HepG2 (cell line): ENCODE data around the gene TLCD3A. TPM values are rescaled to one million over a fixed set of nuclear protein-coding genes. Genes with fewer than 3 reads are reported as not detected.

Source experiments
- ATAC-seq: fragments of 200-7000 bp; cut with Tn5 transposase; 3 replicates; pipeline ENCODE4 v1.9.1; 2020; ENCODE audit warnings: mild to moderate bottlenecking, moderate library complexity
- BruUV-seq: library from RNA; stranded (reverse); fragments of 400-500 nt; replicated peaks from 2 replicates; lab custom pipeline; 2021; lab: Mats Ljungman, UMichigan
- CTCF ChIA-PET: fragments of 300-600 bp; formaldehyde crosslinking; extraction: SDS; loops from one replicate; lab custom pipeline; 2021; ENCODE audit warnings: low total read pairs, inconsistent platforms, low intra/inter-chr PET ratio; lab: Yijun Ruan, JAX
- POLR2A ChIA-PET: fragments of 350-600 bp; sonication (Branson Sonifier 250); formaldehyde crosslinking; loops from one replicate; lab custom pipeline; 2020; ENCODE audit warnings: antibody characterized with exemption, inconsistent platforms; lab: Yijun Ruan, JAX
- DNase-seq: peaks from one replicate; pipeline ENCODE4 v3.0.0-alpha.2; 2015; ENCODE audit warnings: low spot score
- FAIRE-seq: peaks from 3 replicates; lab custom pipeline; 2011; peaks lifted over from hg19 to GRCh38; lab: Jason Lieb, UNC
- H2AFZ ChIP-seq: one replicate; pipeline ENCODE4 v1.6.1; 2011; ENCODE audit warnings: low read length, inconsistent platforms
- H3K27ac ChIP-seq: fragments of 300-600 bp; 3 replicates; pipeline ENCODE4 v1.8.0; 2011; ENCODE audit warnings: mixed run types, mild to moderate bottlenecking, mixed read lengths, low read length, inconsistent platforms; ENCODE audit not compliant: insufficient read depth; ENCODE audit errors: extremely low read length
- H3K27me3 ChIP-seq, 2 experiments: fragments of 200-600 bp in 1 of 2; 2 replicates in 1 of 2; 3 replicates in 1 of 2; pipeline versions ENCODE4 v1.6.0 to v1.8.0; 2011; ENCODE audit warnings: low read length in 2 of 2, mild to moderate bottlenecking in 2 of 2, moderate library complexity in 2 of 2, inconsistent platforms in 1 of 2; ENCODE audit not compliant: insufficient read depth in 2 of 2, control insufficient read depth in 1 of 2
- H3K36me3 ChIP-seq, 2 experiments: fragments of 200-600 bp in 1 of 2; replicated peaks in 1 of 2; 2 replicates in 1 of 2; 3 replicates in 1 of 2; pipeline versions ENCODE4 v1.5.1 to v1.8.0; 2011; ENCODE audit warnings: low read length in 2 of 2, inconsistent platforms in 1 of 2; ENCODE audit not compliant: insufficient read depth in 2 of 2, control insufficient read depth in 1 of 2
- H3K4me1 ChIP-seq: 2 replicates; pipeline ENCODE4 v1.5.1; 2012; ENCODE audit warnings: low read length, inconsistent platforms; ENCODE audit not compliant: insufficient read depth
- H3K4me2 ChIP-seq: 2 replicates; pipeline ENCODE4 v1.6.0; 2011; ENCODE audit warnings: low read depth, low read length, inconsistent platforms
- H3K4me3 ChIP-seq, 3 experiments: fragments of 200-600 bp in 1 of 3; sonication (generic), shearing (Covaris generic) in 1 of 3; replicated peaks in 1 of 3; 2 replicates each; pipeline ENCODE4 v1.5.1; 2011 to 2016; ENCODE audit warnings: low read length in 3 of 3, inconsistent platforms in 2 of 3, low read depth in 2 of 3, mild to moderate bottlenecking in 2 of 3, control low read depth in 1 of 3, mixed read lengths in 1 of 3; ENCODE audit not compliant: insufficient read depth in 1 of 3
- H3K79me2 ChIP-seq: one replicate; pipeline ENCODE4 v1.6.1; 2011; ENCODE audit warnings: low read length, inconsistent platforms; ENCODE audit not compliant: insufficient read depth
- H3K9ac ChIP-seq: 2 replicates; pipeline ENCODE4 v1.6.0; 2011; ENCODE audit warnings: mild to moderate bottlenecking, low read depth, low read length, inconsistent platforms; ENCODE audit not compliant: insufficient read depth
- H3K9me3 ChIP-seq: 2 replicates; pipeline ENCODE4 v1.5.1; 2012; ENCODE audit warnings: mild to moderate bottlenecking, low read length
- H4K20me1 ChIP-seq: 2 replicates; pipeline ENCODE4 v1.6.0; 2011; ENCODE audit warnings: inconsistent platforms, mild to moderate bottlenecking, low read length, moderate library complexity; ENCODE audit not compliant: insufficient read depth
- ARNTL ChIP-seq: sonication (generic); formaldehyde crosslinking; IDR thresholded peaks from 2 replicates; pipeline ENCODE4 v1.4.0; 2020; ENCODE audit warnings: mild to moderate bottlenecking, missing genetic modification reagents
- ELF3 ChIP-seq: IDR thresholded peaks from 2 replicates; pipeline ENCODE4 v1.6.1; 2016; ENCODE audit warnings: missing genetic modification reagents, missing compliant biosample characterization
- GABPB1 ChIP-seq: IDR thresholded peaks from 2 replicates; pipeline ENCODE4 v1.6.1; 2016; ENCODE audit warnings: mild to moderate bottlenecking, missing genetic modification reagents, moderate library complexity, missing compliant biosample characterization
- HNRNPUL1 ChIP-seq: fragments of 200-400 bp; formaldehyde crosslinking; IDR thresholded peaks from 2 replicates; pipeline ENCODE4 v1.6.1; 2017; ENCODE audit warnings: low read depth, mild to moderate bottlenecking, low read length, moderate library complexity
- KDM5A ChIP-seq: fragments of 200-600 bp; sonication (generic); IDR thresholded peaks from 2 replicates; pipeline ENCODE4 v1.7.0; 2018; ENCODE audit warnings: antibody characterized with exemption, mild to moderate bottlenecking, low read length, borderline replicate concordance
- KMT2A ChIP-seq: sonication (generic); formaldehyde crosslinking; IDR thresholded peaks from 2 replicates; pipeline ENCODE4 v1.4.0; 2020; ENCODE audit warnings: missing genetic modification reagents
- MIXL1 ChIP-seq: IDR thresholded peaks from 2 replicates; pipeline ENCODE4 v1.6.1; 2016
- NRL ChIP-seq: sonication (generic); formaldehyde crosslinking; IDR thresholded peaks from 2 replicates; pipeline ENCODE4 v1.5.0; 2020; ENCODE audit warnings: missing genetic modification reagents, mild to moderate bottlenecking, moderate library complexity, borderline replicate concordance
- ZFYVE20 ChIP-seq: sonication (generic); formaldehyde crosslinking; IDR thresholded peaks from 2 replicates; pipeline ENCODE4 v1.8.0; 2023; ENCODE audit warnings: low read depth, mild to moderate bottlenecking, moderate library complexity, missing genetic modification reagents, borderline replicate concordance
- ZKSCAN8 ChIP-seq: IDR thresholded peaks from 2 replicates; pipeline ENCODE4 v1.6.1; 2016; ENCODE audit warnings: borderline replicate concordance, missing genetic modification reagents, missing compliant biosample characterization
- ZNF317 ChIP-seq: sonication (generic); formaldehyde crosslinking; IDR thresholded peaks from 2 replicates; pipeline ENCODE4 v1.5.0; 2020; ENCODE audit warnings: mild to moderate bottlenecking, missing genetic modification reagents
- ZNF33B ChIP-seq: sonication (generic); formaldehyde crosslinking; IDR thresholded peaks from 2 replicates; pipeline ENCODE4 v1.5.1; 2020; ENCODE audit warnings: mild to moderate bottlenecking, missing genetic modification reagents
- ZNF451 ChIP-seq: sonication (generic); formaldehyde crosslinking; IDR thresholded peaks from 2 replicates; pipeline ENCODE4 v1.5.0; 2020; ENCODE audit warnings: mild to moderate bottlenecking, missing genetic modification reagents
- ZNF749 ChIP-seq: sonication (generic); formaldehyde crosslinking; IDR thresholded peaks from 2 replicates; pipeline ENCODE4 v1.8.0; 2022; ENCODE audit warnings: mild to moderate bottlenecking, missing genetic modification reagents, moderate library complexity, borderline replicate concordance
- ZSCAN12 ChIP-seq: sonication (generic); formaldehyde crosslinking; IDR thresholded peaks from 2 replicates; pipeline ENCODE4 v1.9.0; 2021; ENCODE audit warnings: mild to moderate bottlenecking, missing genetic modification reagents
- WGBS: methylation state at CpG from one replicate; pipeline ENCODE4 v1.1.6; 2017; ENCODE audit warnings: low lambda C conversion rate; 5-methylcytosine and 5-hydroxymethylcytosine counted together
- in situ Hi-C: cut with HindIII; loops from 2 replicates; pipeline ENCODE4 v1.10.0; 2017; ENCODE audit warnings: low pct_unique_long_range_greater_than_20kb; ENCODE audit not compliant: extremely low pct_ligation_motif_present
- intact Hi-C: fragments of 100-400 bp; cut with micrococcal nuclease; formaldehyde crosslinking; loops from one replicate; pipeline ENCODE4 v1.10.0; 2022; ENCODE audit not compliant: unreplicated experiment
- polyA plus RNA-seq, 8 experiments: library from polyadenylated mRNA; depleted of rRNA in 3 of 8; stranded (reverse) in 7 of 8; unstranded in 1 of 8; fragments of >200 nt; fragmentation: Illumina TruSeq in 4 of 8; extraction: Trizol in 4 of 8; gene quantifications; 2 replicates each; pipeline versions ENCODE4 v1.2.1 to v1.2.3, GENCODE V29; 2011 to 2016; ENCODE audit warnings: low read depth in 4 of 8, missing spikeins in 1 of 8, mixed read lengths in 1 of 8; ENCODE audit not compliant: insufficient read depth in 1 of 8
- total RNA-seq, 5 experiments: library from RNA; depleted of rRNA; stranded (reverse); fragments of >200 nt; fragmentation: Illumina TruSeq; extraction: Trizol; gene quantifications; 2 replicates each; pipeline ENCODE4 v1.2.3, GENCODE V29; 2016; ENCODE audit warnings: low read depth in 1 of 5
- TF ChIP-seq, protein P1 (sequence below): sonication (generic); formaldehyde crosslinking; IDR thresholded peaks from 2 replicates; pipeline ENCODE4 v1.8.0; 2022; ENCODE audit warnings: mild to moderate bottlenecking, missing genetic modification reagents; ENCODE audit not compliant: insufficient replicate concordance
- TF ChIP-seq, protein P2 (sequence below): sonication (generic); formaldehyde crosslinking; IDR thresholded peaks from 2 replicates; pipeline ENCODE4 v1.4.0; 2020; ENCODE audit warnings: missing genetic modification reagents

The TLCD3A gene
- total and polyA plus RNA-seq, 2 of the 13 experiments (the other 11 are each of a cell fraction or from before 2014, with no cell fraction given), result 25.2 to 46.6 TPM

DNA sequence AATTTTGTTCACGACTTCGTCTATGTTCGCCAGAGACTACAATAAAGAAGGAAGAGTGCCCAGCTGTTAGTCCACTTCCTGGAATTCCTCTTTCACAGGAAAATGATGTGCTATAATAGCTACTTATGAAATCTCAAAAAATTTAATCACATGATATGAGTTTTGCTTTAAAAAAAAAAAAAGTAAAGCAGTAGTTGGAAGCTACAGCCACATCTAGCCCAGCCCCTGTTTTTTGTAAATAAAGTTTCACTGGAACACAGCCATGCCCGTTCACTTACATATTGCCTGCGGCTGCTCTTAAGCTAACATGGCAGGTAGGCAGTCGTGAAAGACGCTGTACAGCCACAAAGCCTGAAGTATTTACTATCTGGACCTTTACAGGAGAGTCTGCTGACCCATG, 33.1 kb upstream of the TLCD3A start:
- FAIRE-seq, result no peak
- Histone ChIP-seq H3K4me1 (no peaks in the 10 kb centered on the region), H3K9me3 (no peaks in the 10 kb centered on the region), H3K36me3 (peaks cover 9 to 43% of the 10 kb centered on the region in 2 experiments), H3K79me2 (peaks cover 5% of the 10 kb centered on the region), H3K27me3 (no peaks in the 10 kb centered on the region), H4K20me1 (no peaks in the 10 kb centered on the region), H3K4me2 (no peak overlapping the region), H2AFZ (no peak overlapping the region), H3K9ac (no peak overlapping the region), H3K27ac (no peak overlapping the region), H3K4me3 (no peak overlapping the region)
- intact Hi-C loops, result no loop called here
- POLR2A ChIA-PET, result no interaction called here
- ATAC-seq, result no peak
- DNase-seq, result no peak
- BruUV-seq, result no TSS peak
- no peak for TF ChIP-seq ZKSCAN8 (CRISPR knock-in tag)
- no peak for TF ChIP-seq ELF3 (CRISPR knock-in tag)
- TF ChIP-seq, protein P1, sequence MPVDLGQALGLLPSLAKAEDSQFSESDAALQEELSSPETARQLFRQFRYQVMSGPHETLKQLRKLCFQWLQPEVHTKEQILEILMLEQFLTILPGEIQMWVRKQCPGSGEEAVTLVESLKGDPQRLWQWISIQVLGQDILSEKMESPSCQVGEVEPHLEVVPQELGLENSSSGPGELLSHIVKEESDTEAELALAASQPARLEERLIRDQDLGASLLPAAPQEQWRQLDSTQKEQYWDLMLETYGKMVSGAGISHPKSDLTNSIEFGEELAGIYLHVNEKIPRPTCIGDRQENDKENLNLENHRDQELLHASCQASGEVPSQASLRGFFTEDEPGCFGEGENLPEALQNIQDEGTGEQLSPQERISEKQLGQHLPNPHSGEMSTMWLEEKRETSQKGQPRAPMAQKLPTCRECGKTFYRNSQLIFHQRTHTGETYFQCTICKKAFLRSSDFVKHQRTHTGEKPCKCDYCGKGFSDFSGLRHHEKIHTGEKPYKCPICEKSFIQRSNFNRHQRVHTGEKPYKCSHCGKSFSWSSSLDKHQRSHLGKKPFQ, result no peak
- TF ChIP-seq ZNF33B (CRISPR knock-in tag), result no peak
- TF ChIP-seq, protein P2, sequence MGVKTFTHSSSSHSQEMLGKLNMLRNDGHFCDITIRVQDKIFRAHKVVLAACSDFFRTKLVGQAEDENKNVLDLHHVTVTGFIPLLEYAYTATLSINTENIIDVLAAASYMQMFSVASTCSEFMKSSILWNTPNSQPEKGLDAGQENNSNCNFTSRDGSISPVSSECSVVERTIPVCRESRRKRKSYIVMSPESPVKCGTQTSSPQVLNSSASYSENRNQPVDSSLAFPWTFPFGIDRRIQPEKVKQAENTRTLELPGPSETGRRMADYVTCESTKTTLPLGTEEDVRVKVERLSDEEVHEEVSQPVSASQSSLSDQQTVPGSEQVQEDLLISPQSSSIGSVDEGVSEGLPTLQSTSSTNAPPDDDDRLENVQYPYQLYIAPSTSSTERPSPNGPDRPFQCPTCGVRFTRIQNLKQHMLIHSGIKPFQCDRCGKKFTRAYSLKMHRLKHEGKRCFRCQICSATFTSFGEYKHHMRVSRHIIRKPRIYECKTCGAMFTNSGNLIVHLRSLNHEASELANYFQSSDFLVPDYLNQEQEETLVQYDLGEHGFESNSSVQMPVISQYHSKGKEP, result no peak
- TF ChIP-seq ZNF317 (CRISPR knock-in tag), result no peak
- no peak for TF ChIP-seq ZSCAN12 (CRISPR knock-in tag)
- no peak for TF ChIP-seq GABPB1 (CRISPR knock-in tag)
- no peak for TF ChIP-seq ZNF749 (CRISPR knock-in tag)
- TF ChIP-seq KMT2A (CRISPR knock-in tag), result no peak
- no peak for TF ChIP-seq HNRNPUL1
- no peak for TF ChIP-seq ZNF451 (CRISPR knock-in tag)
- TF ChIP-seq MIXL1 (CRISPR knock-in tag), result no peak
- no peak for TF ChIP-seq NRL (CRISPR knock-in tag)
- no peak for TF ChIP-seq ZFYVE20 (CRISPR knock-in tag)
- TF ChIP-seq ARNTL (CRISPR knock-in tag), result no peak
- TF ChIP-seq KDM5A, result no peak
- CTCF ChIA-PET, result interaction anchor here (2.1 kb wide), 1 partner anchor 555 kb away, joined by 7 read pairs; no protein-coding TSS in a partner anchor
- in situ Hi-C loops, result no loop called here
- 96% methylated on average over 7 of the region's 7 CpGs for WGBS
